ENCODE data around the gene GIT2. TPM values are rescaled to one million over a fixed set of nuclear protein-coding genes. Genes with fewer than 3 reads are reported as not detected.

The GIT2 gene
- total and polyA plus RNA-seq, 2 donors (not counting 1 experiment from before 2014, with no cell fraction given), result 75.2 to 163 TPM

DNA sequence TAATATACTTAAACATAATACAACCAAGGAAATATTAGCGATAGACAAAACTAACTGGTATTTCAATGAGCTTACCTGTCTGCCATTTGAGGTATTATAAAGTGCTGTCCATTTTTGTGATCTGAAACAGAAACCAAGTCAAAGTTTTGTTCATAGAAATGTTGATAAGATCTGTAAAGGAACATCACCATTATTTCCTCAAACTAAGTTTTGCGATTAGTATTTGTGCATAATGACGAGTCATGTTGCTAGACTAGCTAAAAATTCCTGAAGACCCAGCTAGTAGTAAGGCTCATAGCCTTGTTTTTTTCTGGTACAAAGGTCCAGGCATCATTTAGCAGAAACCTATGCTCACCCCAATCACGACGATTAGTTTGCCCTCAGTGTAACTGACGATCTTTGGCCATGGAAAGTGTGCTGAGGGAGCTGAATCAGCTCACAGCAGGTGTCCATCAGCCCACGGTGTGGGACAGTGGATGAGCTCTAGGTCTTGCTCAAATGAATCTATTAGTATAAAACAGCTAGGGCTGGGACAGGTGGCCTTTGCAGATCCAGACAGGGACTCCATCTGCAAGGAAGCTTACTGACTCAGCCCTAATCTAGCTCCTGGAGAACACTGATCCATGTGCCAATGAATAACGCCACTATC is 28.7 kb downstream of the GIT2 start:
- POLR2A ChIA-PET, result no interaction called here
- no peak for DNase-seq
- WGBS (ENCODE audit: insufficient coverage), result 80% methylated on average over 5 of the region's 8 CpGs
- Histone ChIP-seq H3K79me2 (ENCODE audit: control insufficient read depth, insufficient read depth, low read length) (peaks cover 54% of the 10 kb centered on the region), H2AFZ (ENCODE audit: insufficient read depth, low read depth, low read length, poor library complexity, severe bottlenecking) (no peak overlapping the region), H3K4me2 (replicated peaks; ENCODE audit: low read depth, low read length, poor library complexity, severe bottlenecking) (no peak overlapping the region), H3K27me3 (replicated peaks in 1 of 4; ENCODE audit: control extremely low read depth in 1 of 4, control insufficient read depth in 3 of 4, insufficient read depth in 4 of 4, low read length in 3 of 4) (no peaks in the 10 kb centered on the region), H3K9ac (ENCODE audit: low read length) (no peak overlapping the region), H3K36me3 (replicated peaks in 1 of 2; ENCODE audit: control extremely low read depth in 1 of 2, control insufficient read depth in 1 of 2, extremely low read depth in 1 of 2, insufficient read depth in 2 of 2, low read length in 1 of 2) (peaks cover 0 to 87% of the 10 kb centered on the region in 2 experiments), H3K27ac (ENCODE audit: low read length in 2 of 2) (peak overlapping the region in 1 of 2 donors; percentile 57), H3K4me3 (ENCODE audit: control extremely low read depth in 1 of 5, extremely low read depth in 1 of 5, insufficient read depth in 1 of 5, low read depth in 2 of 5, low read length in 4 of 5) (no peak overlapping the region), H3K4me1 (ENCODE audit: control insufficient read depth in 2 of 2, insufficient read depth in 2 of 2, low read length in 2 of 2) (no peaks in the 10 kb centered on the region), H3K9me3 (ENCODE audit: control extremely low read depth in 1 of 3, control insufficient read depth in 2 of 3, insufficient read depth in 1 of 3, low read length in 2 of 3) (no peaks in the 10 kb centered on the region), H4K20me1 (ENCODE audit: control insufficient read depth, insufficient read depth, low read length, poor library complexity, severe bottlenecking) (peaks cover 7% of the 10 kb centered on the region)
- no peak for ATAC-seq (ENCODE audit: low read depth)
- intact Hi-C loops (cut with micrococcal nuclease), result no loop called here
- Mint-ChIP-seq H3K4me1 (peaks cover 4% of the 10 kb centered on the region), H3K27ac (peak overlapping the region; percentile 56), H3K27me3 (no peaks in the 10 kb centered on the region), H3K4me3 (no peak overlapping the region), H3K9me3 (ENCODE audit: insufficient read depth) (no peaks in the 10 kb centered on the region)
- CTCF ChIA-PET, result interaction anchor here (0.6 kb wide), 1 partner anchor 75 kb away, joined by 3 read pairs; no protein-coding TSS in a partner anchor
- TF ChIP-seq EZH2 (IDR thresholded peaks at IDR 0.05; ENCODE audit: borderline replicate concordance, insufficient read depth, low read depth, low read length, poor library complexity, severe bottlenecking), result no peak
- TF ChIP-seq, protein P1, sequence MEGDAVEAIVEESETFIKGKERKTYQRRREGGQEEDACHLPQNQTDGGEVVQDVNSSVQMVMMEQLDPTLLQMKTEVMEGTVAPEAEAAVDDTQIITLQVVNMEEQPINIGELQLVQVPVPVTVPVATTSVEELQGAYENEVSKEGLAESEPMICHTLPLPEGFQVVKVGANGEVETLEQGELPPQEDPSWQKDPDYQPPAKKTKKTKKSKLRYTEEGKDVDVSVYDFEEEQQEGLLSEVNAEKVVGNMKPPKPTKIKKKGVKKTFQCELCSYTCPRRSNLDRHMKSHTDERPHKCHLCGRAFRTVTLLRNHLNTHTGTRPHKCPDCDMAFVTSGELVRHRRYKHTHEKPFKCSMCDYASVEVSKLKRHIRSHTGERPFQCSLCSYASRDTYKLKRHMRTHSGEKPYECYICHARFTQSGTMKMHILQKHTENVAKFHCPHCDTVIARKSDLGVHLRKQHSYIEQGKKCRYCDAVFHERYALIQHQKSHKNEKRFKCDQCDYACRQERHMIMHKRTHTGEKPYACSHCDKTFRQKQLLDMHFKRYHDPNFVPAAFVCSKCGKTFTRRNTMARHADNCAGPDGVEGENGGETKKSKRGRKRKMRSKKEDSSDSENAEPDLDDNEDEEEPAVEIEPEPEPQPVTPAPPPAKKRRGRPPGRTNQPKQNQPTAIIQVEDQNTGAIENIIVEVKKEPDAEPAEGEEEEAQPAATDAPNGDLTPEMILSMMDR (IDR thresholded peaks at IDR 0.05), result no peak

DNA sequence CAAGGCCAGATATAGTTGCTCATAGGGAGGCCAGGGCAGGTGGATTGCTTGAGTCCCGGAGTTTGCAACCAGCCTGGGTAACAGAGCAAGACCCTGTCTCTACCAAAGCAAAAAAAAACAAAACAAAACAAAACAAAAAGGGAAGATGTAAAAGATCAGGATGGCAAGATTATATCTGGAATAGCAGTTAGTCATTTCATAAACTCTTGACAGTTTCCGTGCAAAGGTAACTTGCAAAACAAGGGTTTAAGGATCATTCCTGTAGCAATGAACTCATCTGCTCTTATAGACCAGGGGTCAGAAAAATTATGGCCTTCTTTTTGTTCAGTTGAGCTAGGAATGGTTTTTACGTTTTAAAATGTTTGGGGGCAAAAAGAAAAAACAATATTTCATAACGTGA is 29.6 kb downstream of the GIT2 start:
- H3K27me3 Mint-ChIP-seq, result no peaks in the 10 kb centered on the region
- peaks cover 0 to 89% of the 10 kb centered on the region in 2 experiments for H3K36me3 ChIP-seq (replicated peaks in 1 of 2; ENCODE audit: control extremely low read depth in 1 of 2, control insufficient read depth in 1 of 2, extremely low read depth in 1 of 2, insufficient read depth in 2 of 2, low read length in 1 of 2)
- no peak overlapping the region for H3K4me3 Mint-ChIP-seq
- peaks cover 14% of the 10 kb centered on the region for H4K20me1 ChIP-seq (ENCODE audit: control insufficient read depth, insufficient read depth, low read length, poor library complexity, severe bottlenecking)
- no peak for ATAC-seq (ENCODE audit: low read depth)
- no peak overlapping the region for H3K9ac ChIP-seq (ENCODE audit: low read length)
- H3K9me3 Mint-ChIP-seq (ENCODE audit: insufficient read depth), result no peaks in the 10 kb centered on the region
- H3K27ac ChIP-seq (ENCODE audit: low read length in 2 of 2), result peak overlapping the region in 1 of 2 donors; percentile 18
- H3K9me3 ChIP-seq (ENCODE audit: control extremely low read depth in 1 of 3, control insufficient read depth in 2 of 3, insufficient read depth in 1 of 3, low read length in 2 of 3), result no peaks in the 10 kb centered on the region
- ChIA-PET POLR2A (no interaction called here), CTCF (no interaction called here)
- no peaks in the 10 kb centered on the region for H3K27me3 ChIP-seq (replicated peaks in 1 of 4; ENCODE audit: control extremely low read depth in 1 of 4, control insufficient read depth in 3 of 4, insufficient read depth in 4 of 4, low read length in 3 of 4)
- peaks cover 4% of the 10 kb centered on the region for H3K4me1 Mint-ChIP-seq
- peaks cover 61% of the 10 kb centered on the region for H3K79me2 ChIP-seq (ENCODE audit: control insufficient read depth, insufficient read depth, low read length)
- no peaks in the 10 kb centered on the region for H3K4me1 ChIP-seq (ENCODE audit: control insufficient read depth in 2 of 2, insufficient read depth in 2 of 2, low read length in 2 of 2)
- no peak overlapping the region for H3K4me3 ChIP-seq (ENCODE audit: control extremely low read depth in 1 of 5, extremely low read depth in 1 of 5, insufficient read depth in 1 of 5, low read depth in 2 of 5, low read length in 4 of 5)
- H3K27ac Mint-ChIP-seq, result peak overlapping the region; percentile 56
- intact Hi-C loops (cut with micrococcal nuclease), result no loop called here
- no peak overlapping the region for H3K4me2 ChIP-seq (replicated peaks; ENCODE audit: low read depth, low read length, poor library complexity, severe bottlenecking)
- no peak for DNase-seq
- 100% methylated on average over 1 of the region's 4 CpGs for WGBS (ENCODE audit: insufficient coverage)
- TF ChIP-seq, protein P1 (IDR thresholded peaks at IDR 0.05), result no peak
- H2AFZ ChIP-seq (ENCODE audit: insufficient read depth, low read depth, low read length, poor library complexity, severe bottlenecking), result no peak overlapping the region

All from B cell (primary cell).